K562 (cell line): ENCODE data around the gene SLCO3A1.

Source experiments
- BACH1 ChIP-seq: fragments of 200-800 bp; sonication (Bioruptor generic); IDR thresholded peaks from 2 replicates; pipeline ENCODE4 v1.6.1; 2016; ENCODE audit warnings: missing genetic modification characterization, missing compliant biosample characterization
- NCOA1 ChIP-seq: fragments of 450-650 bp; IDR thresholded peaks from 2 replicates; pipeline ENCODE4 v1.6.1; 2016; ENCODE audit warnings: low read depth
- ZNF699 ChIP-seq: fragments of 250-450 bp; sonication (Bioruptor Pico); IDR thresholded peaks from 2 replicates; pipeline ENCODE4 v1.8.0; 2021; ENCODE audit warnings: mild to moderate bottlenecking, moderate library complexity; ENCODE audit not compliant: insufficient replicate concordance
- TF ChIP-seq, protein P1 (sequence below), 2 experiments: fragments of 450-650 bp in 1 of 2; sonication (generic) in 1 of 2; formaldehyde crosslinking in 1 of 2; IDR thresholded peaks in 1 of 2; conservative IDR thresholded peaks in 1 of 2; 2 replicates each; pipeline versions ENCODE4 v1.6.1 to v1.8.1; 2016 to 2023; ENCODE audit warnings: mild to moderate bottlenecking in 2 of 2, moderate library complexity in 2 of 2, inconsistent platforms in 1 of 2, missing genetic modification reagents in 1 of 2

DNA sequence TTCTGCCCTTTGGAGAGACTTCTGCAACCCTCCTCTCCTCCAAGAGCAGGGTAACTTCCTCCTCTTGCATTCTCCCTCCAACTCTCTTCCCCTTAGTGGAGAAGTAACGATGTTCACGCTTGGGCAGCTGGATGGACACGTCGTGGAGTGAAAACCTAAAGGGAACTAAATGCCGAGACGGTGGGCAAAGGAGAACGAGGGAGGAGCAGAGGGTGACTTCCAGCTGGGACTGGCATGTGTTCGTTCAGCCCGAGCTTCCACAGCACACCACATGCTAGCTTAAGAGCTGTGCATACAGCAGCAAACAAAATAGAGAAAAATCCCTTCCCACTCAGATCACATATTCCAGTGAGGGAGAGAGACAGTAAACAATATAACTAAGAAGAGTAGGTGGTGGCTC is 179.8 kb downstream of the SLCO3A1 start:
- no peak for TF ChIP-seq BACH1 (tag)
- no peak for TF ChIP-seq ZNF699 (CRISPR knock-in tag)
- TF ChIP-seq, protein P1, sequence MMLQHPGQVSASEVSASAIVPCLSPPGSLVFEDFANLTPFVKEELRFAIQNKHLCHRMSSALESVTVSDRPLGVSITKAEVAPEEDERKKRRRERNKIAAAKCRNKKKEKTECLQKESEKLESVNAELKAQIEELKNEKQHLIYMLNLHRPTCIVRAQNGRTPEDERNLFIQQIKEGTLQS (IDR thresholded peaks at IDR 0.05) = no peak
- TF ChIP-seq, protein P1 (CRISPR knock-in tag; conservative IDR thresholded peaks at IDR 0.05) = no peak
- TF ChIP-seq NCOA1 = no peak
